GM19193 (cell line): Measurements from ENCODE around the gene SPPL2B.

Source experiments
- POLR2A ChIP-seq: IDR thresholded peaks from 4 replicates; pipeline ENCODE4 v1.6.1; 2011; ENCODE audit not compliant: insufficient read depth, insufficient read length; ENCODE audit errors: extremely low read depth

The SPPL2B gene

GRCh38 chr19:2353159-2353886 is 24.8 kb downstream of the SPPL2B start:
- no peak for TF ChIP-seq POLR2A

- TF ChIP-seq POLR2A: no peak
Observed at GRCh38 chr19:2353887-2354592, 25.6 kb downstream of the SPPL2B start.

- TF ChIP-seq POLR2A: no peak
Observed at GRCh38 chr19:2354670-2355069, 26.2 kb downstream of the SPPL2B start.

GRCh38 chr19:2355168-2356035 is 26.9 kb downstream of the SPPL2B start:
- TF ChIP-seq POLR2A: no peak

GRCh38 chr19:2356036-2356646 is 27.7 kb downstream of the SPPL2B start:
- no peak for TF ChIP-seq POLR2A

- TF ChIP-seq POLR2A: no peak
Observed at GRCh38 chr19:2357279-2358206, 29.1 kb downstream of the SPPL2B start.

GRCh38 chr19:2358548-2359173 is 30.2 kb downstream of the SPPL2B start:
- no peak for TF ChIP-seq POLR2A

- no peak for TF ChIP-seq POLR2A
Observed at GRCh38 chr19:2359992-2360685, 31.7 kb downstream of the SPPL2B start, which contains the start of gene TMPRSS9. TSS of gene TMPRSS9 (plus strand) at chr19:2360265. CDS start at chr19:2389786, 29,521 bp downstream.

- no peak for TF ChIP-seq POLR2A
Observed at GRCh38 chr19:2360833-2361232, 32.3 kb downstream of the SPPL2B start.

- no peak for TF ChIP-seq POLR2A
Observed at GRCh38 chr19:2361246-2362045, 33.0 kb downstream of the SPPL2B start.

- no peak for TF ChIP-seq POLR2A
Observed at GRCh38 chr19:2362046-2362969, 33.8 kb downstream of the SPPL2B start.
